Fibroblast of mammary gland (primary cell): ENCODE data around the gene RAP1GAP2.
A peak's percentile ranks its signal among the peaks of the same experiment; 100 is the strongest.

Experiments
- DNase-seq: peaks from one replicate; pipeline ENCODE4 v3.0.0-alpha.2; 2010; ENCODE audit warnings: low read depth
- H3K4me3 ChIP-seq: 2 replicates; pipeline ENCODE4 v1.5.1; 2011; ENCODE audit warnings: low read depth, mild to moderate bottlenecking, low read length, moderate library complexity; ENCODE audit not compliant: control insufficient read depth
- TF ChIP-seq, protein P1 (sequence below): conservative IDR thresholded peaks from 2 replicates; pipeline ENCODE4 v1.5.1; 2011; ENCODE audit warnings: low read depth, low read length, inconsistent platforms; ENCODE audit not compliant: control insufficient read depth, insufficient read depth

RAP1GAP2 gene

DNA sequence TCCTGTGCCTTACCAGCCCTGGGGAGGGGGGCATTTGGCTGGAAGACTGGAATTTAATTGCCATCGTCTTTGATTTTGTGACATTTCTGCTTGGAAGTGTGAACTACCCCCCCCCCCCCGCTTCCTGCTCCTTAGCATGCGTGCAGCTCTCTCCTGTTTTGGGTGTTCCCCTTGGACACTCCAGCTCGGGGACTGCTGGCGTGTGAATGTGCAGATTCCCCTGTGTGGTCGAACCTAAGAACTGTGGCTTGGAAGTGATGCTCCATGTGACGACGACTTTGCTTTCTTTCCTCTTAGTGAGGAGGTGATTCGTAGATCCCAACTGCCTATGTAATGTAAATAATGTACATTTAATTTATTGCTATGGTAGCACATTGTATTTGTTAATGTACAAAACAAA lies 241.0 kb downstream of the RAP1GAP2 start:
- no peak for DNase-seq
- H3K4me3 ChIP-seq = no peak overlapping the region
- TF ChIP-seq, protein P1, sequence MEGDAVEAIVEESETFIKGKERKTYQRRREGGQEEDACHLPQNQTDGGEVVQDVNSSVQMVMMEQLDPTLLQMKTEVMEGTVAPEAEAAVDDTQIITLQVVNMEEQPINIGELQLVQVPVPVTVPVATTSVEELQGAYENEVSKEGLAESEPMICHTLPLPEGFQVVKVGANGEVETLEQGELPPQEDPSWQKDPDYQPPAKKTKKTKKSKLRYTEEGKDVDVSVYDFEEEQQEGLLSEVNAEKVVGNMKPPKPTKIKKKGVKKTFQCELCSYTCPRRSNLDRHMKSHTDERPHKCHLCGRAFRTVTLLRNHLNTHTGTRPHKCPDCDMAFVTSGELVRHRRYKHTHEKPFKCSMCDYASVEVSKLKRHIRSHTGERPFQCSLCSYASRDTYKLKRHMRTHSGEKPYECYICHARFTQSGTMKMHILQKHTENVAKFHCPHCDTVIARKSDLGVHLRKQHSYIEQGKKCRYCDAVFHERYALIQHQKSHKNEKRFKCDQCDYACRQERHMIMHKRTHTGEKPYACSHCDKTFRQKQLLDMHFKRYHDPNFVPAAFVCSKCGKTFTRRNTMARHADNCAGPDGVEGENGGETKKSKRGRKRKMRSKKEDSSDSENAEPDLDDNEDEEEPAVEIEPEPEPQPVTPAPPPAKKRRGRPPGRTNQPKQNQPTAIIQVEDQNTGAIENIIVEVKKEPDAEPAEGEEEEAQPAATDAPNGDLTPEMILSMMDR = no peak

DNA sequence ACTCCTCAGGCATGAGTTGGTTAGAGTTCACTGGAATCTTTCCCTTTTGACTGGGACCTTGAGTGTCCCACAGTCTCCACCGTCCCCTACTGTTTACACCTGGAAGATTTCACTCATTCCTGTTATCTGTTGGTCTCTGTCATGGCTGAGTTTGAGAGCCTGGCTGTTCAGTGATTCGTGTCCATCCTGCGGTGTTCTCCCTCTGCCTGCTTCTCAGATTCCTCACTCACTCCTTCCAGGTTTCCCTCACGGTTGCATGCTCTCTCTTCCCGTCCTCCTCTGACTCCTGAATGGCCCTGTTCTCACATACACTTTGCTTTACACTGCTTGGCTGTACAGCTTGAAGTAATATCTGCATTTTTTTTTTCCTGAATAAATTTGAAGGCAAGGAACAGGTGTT lies 242.7 kb downstream of the RAP1GAP2 start:
- DNase-seq = no peak
- no peak overlapping the region for H3K4me3 ChIP-seq
- TF ChIP-seq, protein P1 = no peak

DNA sequence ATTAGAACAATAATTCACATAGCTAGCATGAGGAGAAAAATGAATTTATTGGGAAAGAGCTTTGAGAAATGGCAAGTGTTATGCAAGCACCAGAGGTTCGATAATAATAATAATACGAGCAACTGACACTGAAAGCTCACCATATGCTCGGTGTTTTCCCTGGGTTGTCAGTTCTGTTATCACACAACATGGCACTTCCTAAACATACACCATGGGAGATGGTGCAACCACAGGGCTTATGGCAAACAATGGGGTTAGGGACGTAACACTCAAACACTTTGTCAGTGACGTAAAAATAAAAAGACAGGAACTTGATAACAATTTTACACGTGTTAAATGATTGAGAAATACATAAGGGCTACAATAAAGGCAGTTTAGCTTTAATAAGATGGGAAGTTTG lies 243.5 kb downstream of the RAP1GAP2 start:
- DNase-seq = no peak
- TF ChIP-seq, protein P1 = no peak
- H3K4me3 ChIP-seq = no peak overlapping the region

DNA sequence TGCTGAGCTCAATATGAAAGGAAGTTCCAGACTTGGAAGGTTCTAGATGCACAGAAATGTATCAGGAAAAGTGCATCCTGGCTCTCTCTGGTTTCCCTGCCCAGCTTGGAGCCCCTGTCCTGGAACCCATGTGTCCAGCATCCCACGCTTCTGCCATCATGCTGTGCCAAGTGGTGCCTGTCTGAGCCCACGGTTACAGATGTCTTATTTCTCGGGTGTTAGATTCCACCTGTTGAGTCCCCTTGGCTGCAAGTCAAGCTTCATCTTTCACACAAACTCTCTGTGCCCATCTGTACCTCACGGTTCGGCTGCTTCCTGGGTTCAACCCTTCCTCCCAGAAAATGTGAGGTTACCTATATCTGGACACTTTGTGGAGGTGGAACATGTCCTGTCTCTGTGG lies 244.6 kb downstream of the RAP1GAP2 start:
- TF ChIP-seq, protein P1 = no peak

DNA sequence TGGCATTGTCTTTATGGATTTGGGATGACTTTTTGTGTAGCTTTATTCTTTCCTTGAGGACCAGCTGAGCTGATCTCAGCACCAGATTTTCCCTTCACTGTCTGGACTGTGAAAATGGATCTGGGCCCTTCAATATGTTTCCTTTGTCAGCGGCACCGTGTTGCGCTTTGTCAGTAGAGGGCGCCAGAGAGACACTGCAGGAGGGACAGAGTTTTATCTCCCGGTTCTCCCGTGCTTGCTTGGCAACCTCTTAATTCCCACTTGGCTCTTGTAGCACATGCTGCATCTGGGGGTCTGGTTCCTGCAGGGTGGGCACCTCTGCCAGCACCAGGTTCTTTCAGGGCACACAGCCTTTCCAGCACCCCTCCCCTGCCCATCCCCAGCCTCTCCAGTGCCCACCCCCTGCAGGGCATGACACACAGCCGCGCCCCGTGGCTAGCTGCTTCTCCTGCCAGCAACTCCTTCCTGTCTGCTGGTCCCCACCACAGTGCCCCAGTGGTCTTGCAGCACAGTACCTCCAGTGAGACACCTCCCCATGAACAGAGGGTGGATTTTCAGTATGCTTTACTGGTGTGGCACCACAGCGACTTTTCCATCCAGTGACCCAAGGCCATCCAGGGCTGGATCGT lies 247.6 kb downstream of the RAP1GAP2 start:
- H3K4me3 ChIP-seq = no peak overlapping the region
- TF ChIP-seq, protein P1 = peak; percentile 37
- DNase-seq = peak; percentile 14

More for the DNA sequence above, 244.6 kb downstream of the RAP1GAP2 start:
- no peak overlapping the region for H3K4me3 ChIP-seq
- no peak for DNase-seq

DNA sequence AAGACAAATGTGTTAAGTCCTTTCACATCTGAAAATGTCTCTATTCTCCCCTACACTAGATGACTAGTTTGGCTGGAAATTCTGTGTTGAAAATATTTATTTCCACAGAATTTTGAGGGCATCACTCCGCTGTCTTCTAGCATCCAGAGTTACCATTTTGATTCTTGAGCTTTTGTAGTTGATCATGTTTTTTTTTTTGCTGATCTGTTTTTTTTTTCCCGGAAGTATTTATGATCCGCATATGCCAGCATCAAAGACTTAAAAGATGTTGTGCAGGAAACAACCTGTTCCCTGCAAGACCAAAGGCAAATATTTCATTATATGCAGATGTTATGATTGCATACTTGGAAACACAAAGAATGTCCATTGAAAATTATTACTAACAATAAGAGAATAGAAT lies 250.5 kb downstream of the RAP1GAP2 start:
- no peak for DNase-seq
- TF ChIP-seq, protein P1 = no peak
- H3K4me3 ChIP-seq = no peak overlapping the region
